Caco-2 (cell line): ENCODE results near the gene ZNF84. TPM values are rescaled to one million over a fixed set of nuclear protein-coding genes. Genes with fewer than 3 reads are reported as not detected.
A peak's percentile ranks its signal among the peaks of the same experiment; 100 is the strongest.

Experiments used
- BruUV-seq: library from RNA; stranded (reverse); fragments of 400-500 nt; replicated peaks from 2 replicates; lab custom pipeline; 2021; lab: Mats Ljungman, UMichigan
- CTCF ChIA-PET: fragments of 300-600 bp; sonication (Branson Sonifier 250); formaldehyde crosslinking; loops from one replicate; lab custom pipeline; 2022; ENCODE audit warnings: antibody characterized with exemption; lab: Charles Lee
- POLR2A ChIA-PET: fragments of 300-600 bp; sonication (Branson Sonifier 250); formaldehyde crosslinking; loops from one replicate; lab custom pipeline; 2022; ENCODE audit warnings: antibody characterized with exemption; lab: Charles Lee
- DNase-seq, 2 experiments: peaks; one replicate each; pipeline versions ENCODE4 v3.0.0 to v3.0.0-alpha.2; 2020 to 2022
- H3K27me3 ChIP-seq: replicated peaks from 2 replicates; pipeline ENCODE4 v1.6.0; 2011; ENCODE audit warnings: low read length; ENCODE audit not compliant: control insufficient read depth, insufficient read depth
- H3K36me3 ChIP-seq: 2 replicates; pipeline ENCODE4 v1.5.1; 2011; ENCODE audit warnings: low read length; ENCODE audit not compliant: control insufficient read depth, insufficient read depth
- H3K4me1 ChIP-seq: fragments of 250-450 bp; sonication (Bioruptor Pico); 2 replicates; pipeline ENCODE4 v1.5.1; 2020; ENCODE audit warnings: mild to moderate bottlenecking
- H3K4me3 ChIP-seq: 2 replicates; pipeline ENCODE4 v1.5.1; 2011; ENCODE audit warnings: low read depth, mild to moderate bottlenecking, control low read depth, low read length
- H3K9me3 ChIP-seq: fragments of 250-450 bp; sonication (Bioruptor Pico); 2 replicates; pipeline ENCODE4 v1.5.1; 2020; ENCODE audit warnings: mild to moderate bottlenecking, moderate library complexity
- H3K27ac Mint-ChIP-seq: one replicate; pipeline ENCODE4 v1.8.0; 2022; ENCODE audit warnings: mixed read lengths; ENCODE audit not compliant: unreplicated experiment
- H3K27me3 Mint-ChIP-seq: one replicate; pipeline ENCODE4 v1.8.0; 2022; ENCODE audit warnings: mixed read lengths; ENCODE audit not compliant: insufficient read depth, unreplicated experiment
- H3K36me3 Mint-ChIP-seq: one replicate; pipeline ENCODE4 v1.8.0; 2022; ENCODE audit warnings: mild to moderate bottlenecking, mixed read lengths; ENCODE audit not compliant: insufficient read depth, unreplicated experiment
- H3K4me1 Mint-ChIP-seq: one replicate; pipeline ENCODE4 v1.8.0; 2022; ENCODE audit warnings: low read depth, mixed read lengths; ENCODE audit not compliant: unreplicated experiment
- H3K4me3 Mint-ChIP-seq: one replicate; pipeline ENCODE4 v1.8.0; 2022; ENCODE audit warnings: mild to moderate bottlenecking, moderate library complexity, mixed read lengths; ENCODE audit not compliant: unreplicated experiment
- H3K9me3 Mint-ChIP-seq: one replicate; pipeline ENCODE4 v1.8.0; 2022; ENCODE audit warnings: mixed read lengths; ENCODE audit not compliant: unreplicated experiment
- intact Hi-C: fragments of 100-400 bp; cut with micrococcal nuclease; formaldehyde crosslinking; loops from one replicate; pipeline ENCODE4 v1.10.0; 2022; ENCODE audit not compliant: unreplicated experiment
- total RNA-seq: library from RNA; stranded (reverse); gene quantifications from 2 replicates; pipeline ENCODE4 v1.2.3, GENCODE V29; 2022
- TF ChIP-seq, protein P1 (sequence below), 2 experiments: fragments of 200-600 bp in 1 of 2; IDR thresholded peaks; 1 replicate in 1 of 2; 2 replicates in 1 of 2; pipeline versions ENCODE4 v1.5.1 to v1.8.0; 2011 to 2022; ENCODE audit warnings: antibody characterized with exemption in 1 of 2, control low read depth in 1 of 2, inconsistent platforms in 1 of 2, low read depth in 1 of 2, low read length in 1 of 2, mild to moderate bottlenecking in 1 of 2, moderate library complexity in 1 of 2; ENCODE audit not compliant: insufficient read depth in 1 of 2, severe bottlenecking in 1 of 2, unreplicated experiment in 1 of 2

ZNF84 gene
- total RNA-seq, 1 experiment from 2014 or later: 21.8 TPM

DNA sequence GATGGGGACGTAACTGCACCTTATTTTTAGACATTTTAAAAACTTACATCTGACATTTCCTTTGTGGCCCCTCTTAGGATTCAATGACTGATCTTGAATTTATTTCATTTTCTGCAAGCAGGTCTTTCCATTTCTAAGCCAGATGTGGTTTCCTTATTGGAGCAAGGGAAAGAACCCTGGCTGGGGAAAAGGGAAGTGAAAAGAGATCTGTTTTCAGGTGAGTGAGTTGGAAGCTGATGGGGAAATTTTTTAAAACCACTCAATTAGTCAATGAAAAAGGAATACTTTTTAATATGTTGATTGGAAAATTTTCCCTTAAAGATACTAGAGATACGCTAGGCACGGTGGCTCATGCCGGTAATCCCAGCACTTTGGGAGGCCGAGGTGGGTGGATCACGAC, 46.0 kb downstream of the ZNF84 start:
- no peak overlapping the region for H3K4me3 ChIP-seq
- H3K9me3 ChIP-seq: peaks cover 41% of the 10 kb centered on the region
- no peaks in the 10 kb centered on the region for H3K4me1 ChIP-seq
- Mint-ChIP-seq H3K27ac (no peak overlapping the region), H3K4me3 (no peak overlapping the region), H3K4me1 (no peaks in the 10 kb centered on the region), H3K27me3 (no peaks in the 10 kb centered on the region), H3K36me3 (peaks cover 64% of the 10 kb centered on the region), H3K9me3 (peaks cover 32% of the 10 kb centered on the region)
- ChIA-PET CTCF (no interaction called here), POLR2A (no interaction called here)
- H3K36me3 ChIP-seq: peaks cover 10% of the 10 kb centered on the region
- no peak for DNase-seq
- no peaks in the 10 kb centered on the region for H3K27me3 ChIP-seq
- intact Hi-C loops: no loop called here
- TF ChIP-seq, protein P1, sequence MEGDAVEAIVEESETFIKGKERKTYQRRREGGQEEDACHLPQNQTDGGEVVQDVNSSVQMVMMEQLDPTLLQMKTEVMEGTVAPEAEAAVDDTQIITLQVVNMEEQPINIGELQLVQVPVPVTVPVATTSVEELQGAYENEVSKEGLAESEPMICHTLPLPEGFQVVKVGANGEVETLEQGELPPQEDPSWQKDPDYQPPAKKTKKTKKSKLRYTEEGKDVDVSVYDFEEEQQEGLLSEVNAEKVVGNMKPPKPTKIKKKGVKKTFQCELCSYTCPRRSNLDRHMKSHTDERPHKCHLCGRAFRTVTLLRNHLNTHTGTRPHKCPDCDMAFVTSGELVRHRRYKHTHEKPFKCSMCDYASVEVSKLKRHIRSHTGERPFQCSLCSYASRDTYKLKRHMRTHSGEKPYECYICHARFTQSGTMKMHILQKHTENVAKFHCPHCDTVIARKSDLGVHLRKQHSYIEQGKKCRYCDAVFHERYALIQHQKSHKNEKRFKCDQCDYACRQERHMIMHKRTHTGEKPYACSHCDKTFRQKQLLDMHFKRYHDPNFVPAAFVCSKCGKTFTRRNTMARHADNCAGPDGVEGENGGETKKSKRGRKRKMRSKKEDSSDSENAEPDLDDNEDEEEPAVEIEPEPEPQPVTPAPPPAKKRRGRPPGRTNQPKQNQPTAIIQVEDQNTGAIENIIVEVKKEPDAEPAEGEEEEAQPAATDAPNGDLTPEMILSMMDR (IDR thresholded peaks at IDR 0.05; ENCODE audit: insufficient read depth in 1 of 2, low read depth in 1 of 2, low read length in 1 of 2, severe bottlenecking in 1 of 2, unreplicated experiment in 1 of 2): no peak
- BruUV-seq: no TSS peak

DNA sequence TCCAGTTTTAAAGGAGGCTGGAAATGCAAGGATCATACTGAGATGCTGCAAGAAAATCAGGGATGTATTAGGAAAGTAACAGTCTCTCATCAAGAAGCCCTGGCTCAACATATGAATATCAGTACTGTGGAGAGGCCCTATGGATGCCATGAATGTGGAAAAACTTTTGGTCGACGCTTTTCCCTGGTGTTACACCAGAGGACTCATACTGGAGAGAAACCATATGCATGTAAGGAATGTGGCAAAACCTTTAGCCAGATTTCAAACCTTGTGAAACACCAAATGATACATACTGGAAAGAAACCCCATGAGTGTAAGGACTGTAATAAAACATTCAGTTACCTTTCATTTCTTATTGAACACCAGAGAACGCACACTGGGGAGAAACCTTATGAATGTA, 68.3 kb downstream of the ZNF84 start:
- Histone ChIP-seq H3K4me1 (no peaks in the 10 kb centered on the region), H3K36me3 (peaks cover 4% of the 10 kb centered on the region; the same call in 1 of the 2 replicates), H3K9me3 (peaks cover 73% of the 10 kb centered on the region), H3K4me3 (no peak overlapping the region), H3K27me3 (no peaks in the 10 kb centered on the region)
- no TSS peak for BruUV-seq
- DNase-seq: no peak
- Mint-ChIP-seq H3K27ac (no peak overlapping the region), H3K4me3 (no peak overlapping the region), H3K36me3 (peaks cover 63% of the 10 kb centered on the region), H3K4me1 (no peaks in the 10 kb centered on the region), H3K9me3 (peaks cover 75% of the 10 kb centered on the region), H3K27me3 (no peaks in the 10 kb centered on the region)
- POLR2A ChIA-PET: no interaction called here
- intact Hi-C loops: no loop called here
- TF ChIP-seq, protein P1 (IDR thresholded peaks at IDR 0.05; ENCODE audit: insufficient read depth in 1 of 2, low read depth in 1 of 2, low read length in 1 of 2, severe bottlenecking in 1 of 2, unreplicated experiment in 1 of 2): no peak
- CTCF ChIA-PET: no interaction called here

DNA sequence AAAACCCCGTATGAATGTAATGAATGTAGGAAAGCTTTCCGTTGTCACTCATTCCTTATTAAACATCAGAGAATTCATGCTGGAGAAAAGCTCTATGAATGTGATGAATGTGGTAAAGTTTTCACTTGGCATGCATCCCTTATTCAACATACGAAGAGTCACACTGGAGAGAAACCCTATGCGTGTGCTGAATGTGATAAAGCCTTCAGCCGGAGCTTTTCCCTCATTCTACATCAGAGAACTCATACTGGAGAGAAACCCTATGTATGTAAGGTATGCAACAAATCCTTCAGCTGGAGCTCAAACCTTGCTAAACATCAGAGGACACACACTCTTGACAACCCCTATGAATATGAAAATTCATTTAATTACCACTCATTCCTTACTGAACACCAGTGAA, 68.9 kb downstream of the ZNF84 start:
- H3K9me3 Mint-ChIP-seq: peaks cover 69% of the 10 kb centered on the region
- peaks cover 73% of the 10 kb centered on the region for H3K9me3 ChIP-seq
- H3K4me1 Mint-ChIP-seq: no peaks in the 10 kb centered on the region
- DNase-seq: no peak
- H3K36me3 Mint-ChIP-seq: peaks cover 58% of the 10 kb centered on the region
- H3K27me3 ChIP-seq: no peaks in the 10 kb centered on the region
- POLR2A ChIA-PET: no interaction called here
- TF ChIP-seq, protein P1 (IDR thresholded peaks at IDR 0.05; ENCODE audit: insufficient read depth in 1 of 2, low read depth in 1 of 2, low read length in 1 of 2, severe bottlenecking in 1 of 2, unreplicated experiment in 1 of 2): no peak
- CTCF ChIA-PET: no interaction called here
- H3K4me3 Mint-ChIP-seq: no peak overlapping the region
- peaks cover 4% of the 10 kb centered on the region; the same call in 1 of the 2 replicates for H3K36me3 ChIP-seq
- no peak overlapping the region for H3K27ac Mint-ChIP-seq
- no peak overlapping the region for H3K4me3 ChIP-seq
- H3K4me1 ChIP-seq: no peaks in the 10 kb centered on the region
- BruUV-seq: TSS peak; percentile 15
- intact Hi-C loops: no loop called here
- no peaks in the 10 kb centered on the region for H3K27me3 Mint-ChIP-seq
